T-helper 9 cell (primary cell): Measurements from ENCODE around the gene CHRNA9.

ENCODE experiments used
- DNase-seq: peaks from one replicate; pipeline ENCODE4 v3.0.0-alpha.2; 2020

The CHRNA9 gene

DNA sequence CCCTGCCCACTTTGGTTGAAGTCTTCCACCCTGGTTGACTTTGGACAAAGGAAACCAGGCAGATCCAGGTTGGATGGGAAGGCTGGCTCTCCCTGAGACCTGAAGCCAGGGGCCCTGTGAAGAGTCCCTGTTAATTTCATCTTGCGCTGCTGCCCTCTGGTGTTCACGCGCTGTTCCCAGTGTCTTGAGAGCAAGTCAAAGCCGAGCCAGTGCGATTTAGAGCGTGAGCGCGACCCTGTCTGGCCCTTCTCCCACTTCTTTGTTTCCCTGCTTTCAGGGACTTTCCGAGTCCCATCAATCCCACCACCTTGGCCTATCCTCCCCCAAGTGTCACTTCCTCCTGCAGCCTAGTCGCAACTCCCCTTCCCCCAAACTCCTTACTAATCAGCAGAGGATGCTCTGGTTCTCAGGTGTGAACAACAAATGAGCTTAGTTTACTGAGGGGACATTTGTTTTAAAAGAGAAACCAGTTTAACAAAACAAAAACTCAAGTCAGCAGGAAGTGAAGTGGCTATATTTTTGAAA, 25.8 kb upstream of the CHRNA9 start:
- DNase-seq = peak; percentile 89

- DNase-seq = no peak
Observed at GRCh38 chr4:40310225-40310624, 24.9 kb upstream of the CHRNA9 start.

GRCh38 chr4:40311811-40312346, 23.3 kb upstream of the CHRNA9 start:
- DNase-seq = no peak

DNA sequence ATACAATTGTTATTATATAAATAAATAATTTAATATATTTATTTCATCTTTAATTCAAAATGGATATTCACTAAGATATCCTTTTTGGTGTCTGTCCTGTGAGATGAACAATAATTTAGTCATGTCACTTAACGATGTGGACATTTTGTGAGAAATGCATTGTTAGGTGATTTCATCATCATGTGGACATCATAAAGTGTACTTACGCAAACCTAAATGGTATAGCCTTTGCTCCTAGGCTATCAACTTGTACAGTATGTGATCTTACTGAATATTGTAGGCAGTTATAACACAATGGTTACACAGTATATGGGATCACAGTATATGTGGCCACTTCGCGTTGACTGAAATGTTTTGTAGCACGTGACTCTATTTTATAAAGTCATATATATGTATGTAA, 20.2 kb upstream of the CHRNA9 start:
- DNase-seq = no peak

DNA sequence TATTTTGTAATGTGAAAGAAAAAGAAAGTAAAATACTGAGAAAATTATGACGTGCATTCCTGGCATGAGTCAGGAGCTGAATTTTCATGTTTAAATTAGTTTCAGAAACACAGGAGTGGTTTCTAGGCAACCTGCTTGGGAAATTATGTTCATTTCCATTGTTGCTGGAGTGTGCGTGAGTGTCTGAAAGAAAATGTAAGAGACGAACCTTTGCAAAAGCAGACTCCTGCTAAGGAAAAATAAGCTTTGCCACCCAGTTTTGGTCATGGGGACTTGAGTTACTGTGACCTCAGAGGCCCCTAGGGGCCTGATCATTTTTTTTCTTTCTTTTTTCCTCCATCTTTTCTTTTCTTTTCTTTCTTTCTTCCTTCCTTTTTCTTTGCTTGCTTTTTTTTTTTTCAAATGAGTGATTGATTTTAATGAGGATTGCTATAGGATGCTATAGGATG, 18.8 kb upstream of the CHRNA9 start:
- DNase-seq = no peak

DNA sequence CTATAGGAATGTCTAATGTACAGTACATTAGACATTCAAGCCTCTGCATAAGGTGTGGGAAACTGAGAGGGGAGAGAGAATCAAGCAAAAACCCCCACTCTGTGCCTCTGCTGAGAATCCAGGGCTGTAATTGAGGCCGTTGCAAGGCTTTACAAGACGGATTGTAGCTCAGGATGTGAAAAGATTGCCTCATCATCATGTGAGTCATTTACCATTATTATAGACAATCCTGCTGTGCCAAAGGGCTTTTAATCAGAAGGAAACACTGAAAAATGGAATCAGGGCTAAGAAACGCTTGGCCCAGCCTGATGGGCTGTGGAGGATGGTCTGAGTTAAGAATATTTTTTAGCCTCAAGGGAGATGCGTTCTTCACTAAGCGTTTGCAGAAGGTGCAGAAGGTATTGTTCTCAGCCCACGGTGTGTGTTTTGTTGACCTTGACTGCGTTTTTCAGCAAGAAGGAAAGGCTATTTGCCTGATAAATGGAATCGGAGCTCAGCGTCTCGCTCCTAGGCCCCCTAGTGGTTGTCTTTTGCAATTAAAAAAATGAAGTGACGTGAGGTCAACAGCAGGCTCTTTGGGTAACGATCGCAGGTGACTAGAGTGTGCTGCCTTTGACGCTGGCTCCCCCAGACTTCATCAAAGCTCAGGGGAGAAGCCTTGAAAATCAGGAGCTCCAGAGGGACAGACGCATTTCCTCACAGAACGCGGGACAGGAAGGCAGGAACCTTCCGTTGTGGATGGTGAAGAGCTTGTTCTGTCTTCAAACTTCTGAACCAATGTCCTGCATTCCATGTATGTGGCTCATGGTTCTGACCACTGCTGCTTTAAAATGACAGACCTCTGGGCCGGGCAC, 18.1 kb upstream of the CHRNA9 start:
- peak; percentile 28 for DNase-seq

DNA sequence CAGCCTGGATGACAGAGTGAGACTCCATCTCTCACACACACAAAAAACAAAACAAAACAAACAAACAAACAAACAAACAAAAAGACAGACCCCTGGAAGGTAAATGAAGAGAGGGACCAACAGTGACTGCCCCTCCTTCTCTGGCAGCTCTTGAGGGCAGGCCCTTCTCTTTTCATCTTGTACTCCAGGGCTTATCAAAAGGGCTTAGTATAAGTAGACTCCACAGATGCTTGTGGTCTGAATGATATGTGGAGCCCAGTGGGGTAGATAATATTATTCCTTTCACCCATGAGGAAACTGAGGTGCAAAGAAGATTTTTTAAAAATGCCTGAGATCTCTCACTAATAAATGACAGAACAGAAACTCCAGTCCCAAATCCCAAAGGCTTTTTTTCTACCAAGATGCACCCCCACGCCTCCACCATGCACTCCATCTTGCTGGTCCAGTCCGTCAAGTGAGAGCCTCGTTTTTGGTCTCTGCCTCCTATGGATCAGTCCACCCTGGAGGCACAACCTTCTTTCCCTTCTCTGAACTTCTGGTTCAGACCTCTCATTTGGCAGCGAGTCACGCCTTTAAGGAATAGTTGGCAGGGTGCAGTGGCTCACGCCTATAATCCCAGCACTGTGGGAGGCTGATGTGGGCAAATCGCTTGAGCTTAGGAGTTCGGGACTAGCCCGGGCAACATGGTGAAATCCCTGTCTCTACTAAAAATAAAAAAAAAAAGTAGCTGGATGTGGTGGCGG, 17.0 kb upstream of the CHRNA9 start:
- no peak for DNase-seq

DNA sequence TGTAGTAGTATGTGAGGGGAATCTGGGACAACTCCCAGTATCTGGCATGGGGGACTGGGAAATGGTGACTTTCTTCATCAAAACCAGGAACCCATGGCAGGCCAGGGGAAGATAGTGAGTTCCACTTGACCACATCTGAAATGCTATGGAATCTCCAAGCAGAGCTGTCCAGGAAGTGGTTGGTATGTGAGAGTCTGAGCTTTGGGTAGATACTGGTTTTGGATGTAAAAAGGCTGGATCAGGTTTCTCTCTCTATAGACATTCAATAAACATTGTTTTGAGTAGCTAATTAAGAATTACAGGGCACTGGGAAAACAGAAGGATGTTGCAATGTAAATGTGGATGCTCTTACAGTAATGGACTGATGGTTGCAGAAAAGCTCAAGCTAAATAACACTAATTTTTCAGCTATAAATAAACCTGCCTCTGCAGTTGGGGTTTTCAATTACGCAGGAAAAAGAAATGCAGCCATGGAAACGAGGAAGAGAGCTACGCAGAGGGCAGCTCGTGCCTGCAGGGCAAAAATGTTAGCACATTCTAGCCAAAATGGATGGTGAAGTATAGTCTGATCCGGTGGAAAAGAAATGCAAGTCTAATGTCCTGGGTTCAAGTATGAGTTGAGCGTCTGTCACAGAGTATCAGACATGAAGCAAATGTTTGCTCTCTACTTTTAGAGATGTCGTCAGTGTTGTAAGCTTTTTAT, 13.4 kb upstream of the CHRNA9 start:
- DNase-seq = no peak

DNA sequence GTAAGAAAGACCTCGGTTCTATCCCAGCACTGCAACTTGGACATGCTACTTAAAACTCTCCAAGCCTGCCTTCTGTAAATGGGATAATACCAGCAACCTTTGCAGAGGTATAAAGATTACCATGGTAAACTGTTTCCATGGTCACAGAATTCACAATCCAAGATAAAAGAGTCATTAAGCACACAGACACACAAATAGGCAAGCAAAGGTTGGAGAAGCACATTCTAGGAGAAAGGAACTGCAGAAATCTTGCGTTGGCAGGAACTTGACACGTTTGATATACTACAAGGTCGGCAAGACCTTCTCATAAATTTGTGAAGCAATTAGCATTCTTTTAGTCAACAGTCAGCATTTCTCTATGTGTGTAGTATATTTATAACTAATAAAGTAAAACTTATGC, 12.3 kb upstream of the CHRNA9 start:
- no peak for DNase-seq

- DNase-seq = no peak
Observed at GRCh38 chr4:40323866-40324265, 11.3 kb upstream of the CHRNA9 start.

- DNase-seq = peak; percentile 36
Observed at GRCh38 chr4:40325406-40326019, 9.6 kb upstream of the CHRNA9 start.

- no peak for DNase-seq
Observed at GRCh38 chr4:40327340-40327739, 7.8 kb upstream of the CHRNA9 start.

- DNase-seq = no peak
Observed at GRCh38 chr4:40328383-40328782, 6.8 kb upstream of the CHRNA9 start.

DNA sequence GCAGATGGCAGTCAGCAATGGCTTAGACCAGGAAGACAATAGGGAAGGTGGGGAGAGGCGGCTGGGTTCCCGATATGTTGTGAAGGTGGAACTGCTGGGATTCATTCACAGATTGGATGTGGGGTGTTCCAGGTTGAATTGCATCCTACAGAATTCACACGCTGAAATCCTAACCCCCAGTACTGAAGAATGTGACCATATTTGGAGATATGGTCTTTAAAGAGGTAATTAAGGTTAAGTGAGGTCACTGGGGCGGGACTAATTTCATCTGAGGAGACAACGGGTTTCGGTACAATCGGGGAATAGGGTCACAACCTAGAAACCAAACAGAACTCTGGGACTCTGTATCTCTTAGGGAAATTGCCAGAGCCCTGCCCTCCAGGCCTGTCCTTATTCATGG, 5.3 kb upstream of the CHRNA9 start:
- DNase-seq = no peak

DNA sequence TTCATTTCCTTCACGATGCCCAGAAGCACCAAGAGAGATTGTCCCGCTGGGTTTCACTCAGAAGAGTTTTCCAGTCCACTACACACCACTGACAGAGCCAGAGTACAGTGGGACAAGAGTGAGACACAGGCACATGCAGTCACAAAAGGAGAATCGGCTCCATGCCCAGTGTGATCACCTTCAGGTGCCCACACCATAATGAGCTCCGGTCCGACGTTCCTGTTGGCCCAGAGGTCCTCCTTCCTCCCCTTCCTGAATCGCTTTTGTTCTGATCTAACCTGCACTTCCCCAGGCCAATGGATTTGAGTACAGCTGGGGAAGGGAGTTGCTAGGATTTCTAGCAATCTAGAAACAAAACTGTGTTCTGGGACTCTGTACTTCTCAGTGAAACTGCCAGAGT, 4.6 kb upstream of the CHRNA9 start:
- DNase-seq = no peak

GRCh38 chr4:40331101-40331745, 3.9 kb upstream of the CHRNA9 start:
- DNase-seq = no peak

- no peak for DNase-seq
Observed at GRCh38 chr4:40331961-40332360, 3.2 kb upstream of the CHRNA9 start.

DNA sequence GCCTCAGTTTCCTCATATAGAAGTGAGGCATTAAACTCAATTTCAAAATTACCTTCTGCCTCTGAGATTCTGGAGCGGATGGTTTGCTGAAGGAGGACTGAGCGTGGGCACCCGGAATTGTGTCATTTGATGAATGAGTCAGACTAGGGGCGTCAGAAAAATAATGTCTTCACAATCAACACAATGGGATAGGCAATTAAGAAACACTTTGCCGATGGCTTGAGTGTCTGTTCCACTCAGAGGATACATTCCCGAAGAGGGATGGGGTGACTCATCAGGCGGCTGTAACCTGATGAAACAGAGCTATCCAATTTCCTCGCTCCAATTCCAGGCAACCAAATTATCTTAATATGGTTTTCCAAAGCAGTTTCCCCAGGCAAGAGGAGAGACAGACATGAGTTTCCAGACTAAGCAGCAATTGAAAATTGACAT, 1.2 kb upstream of the CHRNA9 start:
- no peak for DNase-seq

DNA sequence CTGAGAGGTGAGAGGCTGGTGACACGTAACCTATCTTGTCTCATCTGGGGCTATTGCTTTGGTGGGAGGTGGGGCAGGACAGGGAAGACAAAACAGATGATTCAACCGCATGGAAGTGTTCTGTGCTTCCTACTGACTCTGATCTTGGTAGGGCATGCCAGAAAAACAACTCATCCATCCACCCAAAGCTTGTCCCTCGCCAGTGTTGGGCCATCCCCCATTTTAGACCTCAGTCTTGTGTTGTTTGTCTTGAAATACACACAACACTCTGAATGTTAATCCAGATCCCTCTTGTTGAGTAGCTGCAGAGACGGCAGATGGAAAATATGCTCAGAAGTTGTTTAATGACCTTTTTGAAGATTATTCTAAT, 377 bp downstream of the CHRNA9 start:
- no peak for DNase-seq

DNA sequence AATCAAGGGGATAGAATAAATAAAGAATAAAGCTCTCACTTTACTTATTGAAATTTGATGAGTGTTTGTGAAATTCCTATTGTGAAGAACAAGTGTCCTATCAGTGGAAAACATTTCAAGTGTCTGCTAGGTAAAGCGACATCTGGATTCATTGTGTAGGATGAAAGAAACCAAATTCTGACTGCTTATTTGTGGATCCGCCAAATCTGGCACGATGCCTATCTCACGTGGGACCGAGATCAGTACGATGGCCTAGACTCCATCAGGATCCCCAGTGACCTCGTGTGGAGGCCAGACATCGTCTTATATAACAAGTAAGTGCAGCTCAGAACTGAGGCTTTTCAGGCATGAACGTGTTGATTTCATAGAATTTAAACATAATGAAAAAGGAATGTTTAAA, 1.9 kb downstream of the CHRNA9 start:
- no peak for DNase-seq

DNA sequence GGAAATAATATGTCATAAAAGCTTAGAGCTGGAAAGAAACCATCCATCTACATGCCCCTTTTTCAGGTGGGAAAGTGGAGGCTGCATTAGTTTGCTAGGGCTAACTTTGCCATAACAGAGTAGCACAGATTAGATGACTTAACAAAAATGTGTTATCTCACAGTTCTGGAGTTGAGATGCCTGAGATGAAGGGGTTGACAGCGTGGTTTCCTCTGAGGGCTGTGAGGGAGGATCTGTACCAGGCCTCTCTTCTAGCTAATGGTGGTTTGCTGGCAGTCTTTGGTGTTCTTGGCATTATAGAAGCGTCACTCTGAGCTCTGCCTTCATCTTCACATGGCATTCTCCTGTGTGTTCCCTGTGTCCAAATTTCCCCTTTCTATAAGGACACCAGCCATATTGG, 2.4 kb downstream of the CHRNA9 start:
- no peak for DNase-seq

DNA sequence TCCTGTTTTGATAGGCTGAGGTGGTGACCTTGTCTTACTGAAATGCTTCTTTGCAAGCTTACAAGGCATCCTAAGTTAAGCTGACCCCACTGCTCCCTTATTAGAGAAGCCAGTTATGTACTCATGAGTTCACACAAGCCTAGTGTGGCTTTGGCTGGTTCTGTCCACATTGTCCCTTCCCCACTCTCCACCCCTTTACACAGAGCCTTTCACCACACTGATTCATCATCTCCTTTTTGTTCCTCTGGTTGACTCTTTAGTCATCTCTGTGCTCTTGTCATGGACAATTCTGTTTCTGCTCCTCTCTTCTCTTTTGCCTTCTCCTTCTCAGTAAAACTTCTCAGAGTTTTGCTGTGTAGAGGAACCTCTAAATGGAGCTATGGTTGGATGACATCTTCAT, 4.9 kb downstream of the CHRNA9 start:
- no peak for DNase-seq
